HG02840 (cell line): ENCODE measurements around the gene PRAMEF12.
"Not testable (repeated sequence)": the region's sequence is repeated elsewhere in the genome, so short reads cannot be mapped to it uniquely, and the experiment has no call there.

ENCODE experiments used
- ATAC-seq: cut with Tn5 transposase; IDR thresholded peaks from one replicate; pipeline ENCODE4 v1.9.1; 2021; ENCODE audit warnings: mild to moderate bottlenecking, moderate library complexity, moderate number of reproducible peaks; ENCODE audit not compliant: unreplicated experiment, low FRiP score

The PRAMEF12 gene

GRCh38 chr1:12769976-12770505, 3.5 kb upstream of the PRAMEF12 start:
- ATAC-seq, result no peak

- ATAC-seq, result no peak
These were observed 2.9 kb upstream of the PRAMEF12 start for GRCh38 chr1:12770620-12771019.

DNA sequence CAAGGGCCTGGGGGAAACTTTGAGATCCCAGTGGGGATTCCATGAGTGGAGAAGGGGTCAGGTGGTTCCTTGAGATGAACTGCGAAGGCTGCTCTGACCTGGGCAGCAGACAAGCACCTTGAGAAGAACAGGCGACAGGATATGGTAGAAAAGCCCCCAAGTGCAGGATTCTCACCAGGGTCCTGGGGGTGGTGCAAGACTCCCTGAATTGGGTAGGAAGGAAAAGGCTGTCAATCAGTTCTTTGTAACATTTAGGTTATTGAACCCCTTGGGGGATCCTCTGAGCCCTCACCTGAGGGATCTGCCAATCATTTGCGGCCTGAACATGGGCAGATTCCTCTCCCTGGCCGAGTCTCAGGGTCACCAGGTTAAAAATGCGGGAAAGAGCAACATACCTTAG, 2.4 kb upstream of the PRAMEF12 start:
- ATAC-seq, result no peak

GRCh38 chr1:12772520-12772919, 1.0 kb upstream of the PRAMEF12 start:
- ATAC-seq, result no peak

GRCh38 chr1:12774801-12775345, 1.3 kb downstream of the PRAMEF12 start:
- no peak for ATAC-seq

DNA sequence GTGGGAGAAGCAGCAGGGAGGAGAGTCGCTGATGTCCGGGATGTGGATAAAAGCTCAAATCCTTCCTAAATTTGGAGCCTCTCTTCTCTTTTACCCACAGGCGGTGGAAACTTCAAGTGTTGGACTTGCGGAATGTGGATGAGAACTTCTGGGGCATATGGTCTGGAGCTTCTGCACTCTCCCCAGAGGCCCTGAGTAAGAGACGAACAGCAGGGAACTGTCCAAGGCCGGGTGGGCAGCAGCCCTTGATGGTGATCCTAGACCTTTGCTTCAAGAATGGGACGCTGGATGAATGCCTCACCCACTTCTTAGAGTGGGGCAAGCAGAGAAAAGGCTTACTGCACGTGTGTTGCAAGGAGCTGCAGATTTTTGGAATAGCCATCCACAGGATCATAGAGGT, 1.9 kb downstream of the PRAMEF12 start:
- ATAC-seq, result no peak

DNA sequence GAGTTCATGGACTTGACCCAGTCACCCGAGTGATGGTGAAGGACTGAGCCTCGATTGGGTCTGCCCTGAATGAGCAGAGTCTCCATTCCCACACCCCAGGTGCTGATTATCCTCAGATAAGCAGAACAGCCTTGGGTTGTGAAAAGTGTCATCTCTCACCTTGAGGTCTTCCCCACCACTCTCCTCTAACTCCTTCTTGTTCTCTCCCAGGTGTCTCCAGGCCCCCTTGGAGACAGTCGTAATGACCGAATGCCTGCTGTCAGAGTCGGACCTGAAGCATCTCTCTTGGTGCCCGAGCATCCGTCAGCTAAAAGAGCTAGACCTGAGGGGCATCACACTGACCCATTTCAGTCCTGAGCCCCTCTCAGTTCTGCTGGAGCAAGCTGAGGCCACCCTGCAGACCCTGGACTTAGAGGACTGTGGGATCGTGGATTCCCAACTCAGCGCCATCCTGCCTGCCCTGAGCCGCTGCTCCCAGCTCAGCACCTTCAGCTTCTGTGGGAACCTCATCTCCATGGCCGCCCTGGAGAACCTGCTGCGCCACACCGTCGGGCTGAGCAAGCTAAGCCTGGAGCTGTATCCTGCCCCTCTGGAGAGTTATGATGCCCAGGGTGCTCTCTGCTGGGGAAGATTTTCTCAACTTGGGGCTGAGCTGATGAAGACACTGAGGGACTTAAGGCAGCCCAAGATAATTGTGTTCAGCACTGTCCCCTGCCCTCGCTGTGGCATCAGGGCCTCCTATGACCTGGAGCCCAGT, 3.4 kb downstream of the PRAMEF12 start:
- ATAC-seq, result no peak

DNA sequence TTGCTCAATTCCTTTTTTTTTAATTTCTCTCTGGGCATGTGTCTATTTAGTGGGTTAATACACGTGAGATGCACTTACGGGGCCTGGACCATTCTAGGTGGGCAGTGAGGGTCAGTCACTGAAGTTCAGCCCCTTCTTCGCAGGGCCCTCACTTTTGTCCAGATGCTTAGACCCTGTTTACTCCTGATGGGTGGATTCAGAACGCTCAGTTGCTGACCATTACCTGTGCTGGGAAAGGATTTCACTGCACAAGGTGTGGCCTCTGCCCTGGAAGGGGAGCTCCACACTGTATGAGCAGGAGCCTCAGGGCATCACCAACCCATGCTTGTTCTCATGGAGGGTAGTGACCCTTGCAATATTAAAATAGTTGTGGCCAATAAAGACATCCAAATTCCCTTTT, 4.5 kb downstream of the PRAMEF12 start:
- ATAC-seq, result no peak

- no peak for ATAC-seq
These were observed 5.4 kb downstream of the PRAMEF12 start for GRCh38 chr1:12778907-12779306.

- ATAC-seq, result not testable (repeated sequence)
These were observed 8.0 kb downstream of the PRAMEF12 start for GRCh38 chr1:12781488-12781887.

GRCh38 chr1:12783783-12784182, 10.2 kb downstream of the PRAMEF12 start:
- not testable (repeated sequence) for ATAC-seq

GRCh38 chr1:12784729-12785128, 11.2 kb downstream of the PRAMEF12 start:
- not testable (repeated sequence) for ATAC-seq

GRCh38 chr1:12791097-12791496, 17.6 kb downstream of the PRAMEF12 start, which contains the start of gene PRAMEF1:
Gene PRAMEF1 (plus strand): TSS chr1:12791397. CDS start chr1:12793228, 1,831 bp downstream.
- ATAC-seq, result not testable (repeated sequence)

DNA sequence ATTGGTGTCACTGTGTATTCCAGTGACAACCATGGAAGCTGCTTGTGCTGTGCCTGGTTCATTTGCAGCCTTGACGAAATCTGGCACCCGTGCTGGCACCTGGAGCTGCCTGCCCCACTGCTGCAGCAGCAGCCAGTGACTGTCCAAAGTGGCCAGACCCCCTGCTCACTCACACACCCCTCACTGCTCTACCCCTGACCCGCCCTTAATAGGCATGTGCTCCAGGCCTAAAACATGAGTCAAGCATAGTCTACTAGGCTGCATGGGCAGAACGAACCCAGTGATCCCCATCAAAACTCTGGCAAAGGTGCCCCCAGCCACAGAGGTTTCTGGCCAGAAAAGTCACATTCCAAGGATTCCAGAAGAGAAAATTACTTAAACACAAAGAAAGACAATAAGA, 25.4 kb downstream of the PRAMEF12 start:
- ATAC-seq, result no peak

GRCh38 chr1:12799730-12800129, 26.2 kb downstream of the PRAMEF12 start:
- no peak for ATAC-seq

DNA sequence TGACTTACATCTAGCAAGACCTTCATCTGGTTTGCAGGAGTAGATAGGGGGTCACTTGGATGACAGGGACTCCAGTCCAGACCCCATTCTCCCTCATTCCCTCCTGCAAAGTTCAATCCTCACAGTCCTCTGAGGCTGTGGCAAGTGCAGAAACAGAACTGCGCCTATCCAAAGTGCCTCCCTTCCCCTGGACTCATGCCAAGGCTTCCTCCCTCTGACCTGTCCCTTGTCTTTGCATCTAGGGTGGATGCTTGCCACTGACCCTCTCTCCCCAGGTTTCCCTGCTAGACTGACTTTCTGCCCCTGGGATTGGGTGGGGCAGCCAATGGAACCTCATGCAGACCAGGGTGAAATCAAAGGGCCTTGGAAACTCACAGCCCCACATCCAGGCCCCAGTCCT, 36.4 kb downstream of the PRAMEF12 start:
- ATAC-seq, result no peak

GRCh38 chr1:12810691-12811408, 37.3 kb downstream of the PRAMEF12 start:
- ATAC-seq, result no peak

DNA sequence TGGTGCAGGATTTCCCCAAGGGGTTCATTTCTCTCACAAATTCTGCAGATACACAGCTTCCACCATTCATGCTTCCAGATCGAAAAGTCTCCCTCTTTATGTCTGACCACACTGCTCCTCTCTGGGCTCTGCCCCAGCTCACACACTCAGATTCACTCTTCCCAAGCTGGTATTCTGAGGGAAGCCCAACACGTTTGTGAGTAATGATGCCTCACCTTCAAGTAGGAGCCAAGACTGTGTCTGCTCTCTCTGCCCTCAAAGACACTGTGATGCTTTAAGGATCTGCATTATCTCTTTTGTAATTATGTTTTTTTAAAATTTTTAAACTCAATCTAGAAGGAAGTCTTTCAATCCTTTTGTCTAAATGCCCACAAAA, 37.9 kb downstream of the PRAMEF12 start:
- ATAC-seq, result no peak

DNA sequence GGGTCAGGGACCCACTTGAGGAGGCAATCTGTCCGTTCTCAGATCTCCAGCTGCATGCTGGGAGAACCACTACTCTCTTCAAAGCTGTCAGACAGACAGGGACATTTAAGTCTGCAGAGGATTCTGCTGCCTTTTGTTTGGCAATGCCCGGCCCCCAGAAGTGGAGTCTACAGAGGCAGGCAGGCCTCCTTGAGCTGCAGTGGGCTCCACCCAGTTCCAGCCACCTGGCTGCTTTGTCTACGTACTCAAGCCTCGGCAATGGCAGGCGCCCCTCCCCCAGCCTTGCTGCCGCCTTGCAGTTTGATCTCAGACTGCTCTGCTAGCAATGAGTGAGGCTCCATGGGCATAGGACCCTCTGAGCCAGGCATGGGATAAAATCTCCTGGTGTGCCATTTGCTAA, 45.5 kb downstream of the PRAMEF12 start:
- not testable (repeated sequence) for ATAC-seq
